OCI-LY3 (cell line): ENCODE measurements around the gene USH2A.

Source experiments
- H2AFZ ChIP-seq: fragments of 200-600, 300-600 bp; shearing (Covaris generic); 2 replicates; pipeline ENCODE4 v1.6.0; 2014; ENCODE audit warnings: antibody characterized with exemption, low read depth, low read length
- H3K27ac ChIP-seq: fragments of 200-600, 300-600 bp; sonication (generic); 2 replicates; pipeline ENCODE4 v1.5.1; 2014; ENCODE audit warnings: mild to moderate bottlenecking, low read length, moderate library complexity, mixed read lengths
- H3K27me3 ChIP-seq: fragments of 200-600, 300-600 bp; sonication (generic); 2 replicates; pipeline ENCODE4 v1.6.1; 2014; ENCODE audit warnings: low read depth, low read length, mixed read lengths
- H3K36me3 ChIP-seq: fragments of 200-600, 300-600 bp; sonication (generic); replicated peaks from 2 replicates; pipeline ENCODE3; 2014; ENCODE audit warnings: low read depth, low read length, mixed read lengths
- H3K4me1 ChIP-seq: fragments of 300-600, 200-600 bp; sonication (generic); 2 replicates; pipeline ENCODE4 v1.6.1; 2014; ENCODE audit warnings: low read length, mixed read lengths
- H3K4me2 ChIP-seq: fragments of 200-600, 300-600 bp; sonication (generic); 2 replicates; pipeline ENCODE4 v1.6.1; 2014; ENCODE audit warnings: low read length, mixed read lengths
- H3K4me3 ChIP-seq: fragments of 300-600, 200-600 bp; sonication (generic); 2 replicates; pipeline ENCODE4 v1.5.1; 2014; ENCODE audit warnings: antibody characterized with exemption, mild to moderate bottlenecking, low read length, moderate library complexity
- H3K79me2 ChIP-seq: fragments of 300-600, 200-600 bp; shearing (Covaris generic); 2 replicates; pipeline ENCODE4 v1.6.1; 2014; ENCODE audit warnings: mild to moderate bottlenecking, low read length, mixed read lengths
- H3K9ac ChIP-seq: fragments of 300-600, 200-600 bp; shearing (Covaris generic); 2 replicates; pipeline ENCODE4 v1.6.0; 2014; ENCODE audit warnings: mild to moderate bottlenecking, low read length, moderate library complexity
- H3K9me3 ChIP-seq: fragments of 200-600, 300-600 bp; shearing (Covaris generic); 2 replicates; pipeline ENCODE4 v1.6.1; 2014; ENCODE audit warnings: low read length, mixed read lengths; ENCODE audit not compliant: insufficient read depth
- H4K20me1 ChIP-seq: fragments of 200-600, 300-600 bp; sonication (generic); 2 replicates; pipeline ENCODE4 v1.6.1; 2016; ENCODE audit warnings: low read length, mixed read lengths; ENCODE audit not compliant: insufficient read depth
- CTCF ChIP-seq: fragments of 200-600, 300-600 bp; sonication (generic); IDR thresholded peaks from 2 replicates; pipeline ENCODE4 v1.5.1; 2014; ENCODE audit warnings: antibody characterized with exemption, low read length, low read depth
- EZH2phosphoT487 ChIP-seq: fragments of 200-600 bp; shearing (Covaris generic); IDR thresholded peaks from 2 replicates; pipeline ENCODE4 v1.6.1; 2018; ENCODE audit warnings: antibody characterized with exemption, mixed run types, low read depth

USH2A gene

GRCh38 chr1:215652371-215652770 lies 770.9 kb downstream of the USH2A start:
- Histone ChIP-seq H3K27ac (no peak overlapping the region), H3K4me1 (no peaks in the 10 kb centered on the region), H3K9me3 (no peaks in the 10 kb centered on the region), H3K79me2 (no peaks in the 10 kb centered on the region), H2AFZ (no peak overlapping the region), H3K27me3 (peaks cover 3% of the 10 kb centered on the region; the same call in 1 of the 2 replicates), H4K20me1 (no peaks in the 10 kb centered on the region), H3K36me3 (no peaks in the 10 kb centered on the region), H3K4me3 (no peak overlapping the region), H3K9ac (no peak overlapping the region), H3K4me2 (no peak overlapping the region)
- TF ChIP-seq CTCF (no peak), EZH2phosphoT487 (no peak)

GRCh38 chr1:215651867-215652266 lies 771.4 kb downstream of the USH2A start:
- Histone ChIP-seq H3K9me3 (no peaks in the 10 kb centered on the region), H3K4me3 (no peak overlapping the region), H3K27ac (no peak overlapping the region), H3K4me2 (no peak overlapping the region), H3K27me3 (peaks cover 3% of the 10 kb centered on the region; the same call in 1 of the 2 replicates), H3K79me2 (no peaks in the 10 kb centered on the region), H3K9ac (no peak overlapping the region), H4K20me1 (no peaks in the 10 kb centered on the region), H2AFZ (no peak overlapping the region), H3K4me1 (no peaks in the 10 kb centered on the region), H3K36me3 (no peaks in the 10 kb centered on the region)
- TF ChIP-seq EZH2phosphoT487 (no peak), CTCF (no peak)

GRCh38 chr1:215650446-215651149 lies 772.6 kb downstream of the USH2A start:
- H2AFZ ChIP-seq, result no peak overlapping the region
- no peaks in the 10 kb centered on the region for H4K20me1 ChIP-seq
- H3K27me3 ChIP-seq, result peaks cover 3% of the 10 kb centered on the region; the same call in 1 of the 2 replicates
- TF ChIP-seq CTCF, result no peak
- no peak for TF ChIP-seq EZH2phosphoT487
- H3K4me2 ChIP-seq, result no peak overlapping the region
- H3K4me3 ChIP-seq, result no peak overlapping the region
- H3K4me1 ChIP-seq, result no peaks in the 10 kb centered on the region
- H3K9me3 ChIP-seq, result no peaks in the 10 kb centered on the region
- H3K27ac ChIP-seq, result no peak overlapping the region
- H3K36me3 ChIP-seq, result no peaks in the 10 kb centered on the region
- no peaks in the 10 kb centered on the region for H3K79me2 ChIP-seq
- H3K9ac ChIP-seq, result no peak overlapping the region

GRCh38 chr1:215648957-215649356 lies 774.3 kb downstream of the USH2A start:
- TF ChIP-seq EZH2phosphoT487 (no peak), CTCF (no peak)
- Histone ChIP-seq H3K9me3 (no peaks in the 10 kb centered on the region), H4K20me1 (no peaks in the 10 kb centered on the region), H3K27me3 (peaks cover 3% of the 10 kb centered on the region; the same call in 1 of the 2 replicates), H2AFZ (no peak overlapping the region), H3K4me2 (no peak overlapping the region), H3K9ac (no peak overlapping the region), H3K4me3 (no peak overlapping the region), H3K79me2 (no peaks in the 10 kb centered on the region), H3K4me1 (no peaks in the 10 kb centered on the region), H3K27ac (no peak overlapping the region), H3K36me3 (no peaks in the 10 kb centered on the region)
